NCI-H187 treated with DMSO at 0.1 percent for 48 hours (cell line): ENCODE data around the gene SLC4A3.
"Not testable (repeated sequence)": the region's sequence is repeated elsewhere in the genome, so short reads cannot be mapped to it uniquely, and the experiment has no call there.

Source experiments
- DNase-seq: peaks from one replicate; lab custom pipeline; 2025; lab: John Stamatoyannopoulos, UW

SLC4A3 gene

GRCh38 chr2:219648963-219649362, 21.5 kb downstream of the SLC4A3 start:
- no peak for DNase-seq

GRCh38 chr2:219650426-219651248, 23.2 kb downstream of the SLC4A3 start:
- no peak for DNase-seq

- not testable (repeated sequence) for DNase-seq
Observed at GRCh38 chr2:219651656-219652055, 24.2 kb downstream of the SLC4A3 start.

- DNase-seq = no peak
Observed at GRCh38 chr2:219656526-219656925, 29.1 kb downstream of the SLC4A3 start.

GRCh38 chr2:219658196-219658846, 30.9 kb downstream of the SLC4A3 start:
- DNase-seq = no peak

GRCh38 chr2:219658874-219659273, 31.4 kb downstream of the SLC4A3 start:
- DNase-seq = no peak

- no peak for DNase-seq
Observed at GRCh38 chr2:219661197-219661954, 33.9 kb downstream of the SLC4A3 start.

GRCh38 chr2:219661955-219662395, 34.5 kb downstream of the SLC4A3 start:
- DNase-seq = no peak

- no peak for DNase-seq
Observed at GRCh38 chr2:219662566-219662965, 35.1 kb downstream of the SLC4A3 start.

GRCh38 chr2:219663116-219663762, 35.8 kb downstream of the SLC4A3 start:
- DNase-seq = no peak

GRCh38 chr2:219664041-219664440, 36.6 kb downstream of the SLC4A3 start:
- no peak for DNase-seq

- DNase-seq = no peak
Observed at GRCh38 chr2:219664944-219665343, 37.5 kb downstream of the SLC4A3 start.

- no peak for DNase-seq
Observed at GRCh38 chr2:219665926-219666325, 38.5 kb downstream of the SLC4A3 start.

- no peak for DNase-seq
Observed at GRCh38 chr2:219668316-219668715, 40.9 kb downstream of the SLC4A3 start.

GRCh38 chr2:219670386-219670785, 43.0 kb downstream of the SLC4A3 start:
- DNase-seq = no peak

- DNase-seq = no peak
Observed at GRCh38 chr2:219671279-219671678, 43.8 kb downstream of the SLC4A3 start.

- no peak for DNase-seq
Observed at GRCh38 chr2:219672406-219672805, 45.0 kb downstream of the SLC4A3 start.

- no peak for DNase-seq
Observed at GRCh38 chr2:219675221-219675620, 47.8 kb downstream of the SLC4A3 start.

GRCh38 chr2:219676586-219676985, 49.2 kb downstream of the SLC4A3 start:
- DNase-seq = no peak

- DNase-seq = no peak
Observed at GRCh38 chr2:219679041-219679440, 51.6 kb downstream of the SLC4A3 start.

- DNase-seq = no peak
Observed at GRCh38 chr2:219679571-219679970, 52.1 kb downstream of the SLC4A3 start.
